Neural cell (in vitro differentiated cells): ENCODE measurements around the gene USP22. TPM values are rescaled to one million over a fixed set of nuclear protein-coding genes. Genes with fewer than 3 reads are reported as not detected.
A peak's percentile ranks its signal among the peaks of the same experiment; 100 is the strongest.

Experiments used
- H2AFZ ChIP-seq: fragments of 200-600, 300-800 bp; sonication (generic), shearing (Covaris generic); 2 replicates; pipeline ENCODE4 v1.6.0; 2014; ENCODE audit warnings: low read depth, mild to moderate bottlenecking, antibody characterized with exemption, low read length, moderate library complexity
- H3F3A ChIP-seq: fragments of 200-600 bp; shearing (Covaris generic); 2 replicates; pipeline ENCODE4 v1.6.1; 2016; ENCODE audit warnings: mild to moderate bottlenecking, moderate library complexity, mixed read lengths, antibody characterized with exemption, low read length; ENCODE audit not compliant: insufficient read depth, poor library complexity, severe bottlenecking
- H3K27ac ChIP-seq: fragments of 200-600, 300-800 bp; sonication (generic), shearing (Covaris generic); 2 replicates; pipeline ENCODE4 v1.5.1; 2014; ENCODE audit warnings: mild to moderate bottlenecking, low read length, moderate library complexity
- H3K27me3 ChIP-seq: fragments of 300-800, 200-600 bp; sonication (generic), shearing (Covaris generic); 2 replicates; pipeline ENCODE4 v1.6.0; 2014; ENCODE audit warnings: mild to moderate bottlenecking, low read depth, low read length, moderate library complexity; ENCODE audit not compliant: insufficient read depth
- H3K36me3 ChIP-seq: fragments of 300-800, 200-600 bp; sonication (generic), shearing (Covaris generic); 2 replicates; pipeline ENCODE4 v1.5.1; 2014; ENCODE audit warnings: mild to moderate bottlenecking, antibody characterized with exemption, low read length, moderate library complexity; ENCODE audit not compliant: insufficient read depth
- H3K4me2 ChIP-seq: fragments of 300-800, 200-600 bp; sonication (generic), shearing (Covaris generic); 2 replicates; pipeline ENCODE4 v1.6.0; 2014; ENCODE audit warnings: mild to moderate bottlenecking, low read length
- H3K4me3 ChIP-seq: fragments of 300-800, 200-600 bp; sonication (generic), shearing (Covaris generic); 2 replicates; pipeline ENCODE4 v1.5.1; 2014; ENCODE audit warnings: mild to moderate bottlenecking, low read length, moderate library complexity
- H3K79me2 ChIP-seq: fragments of 200-600 bp; shearing (Covaris generic); replicated peaks from 2 replicates; pipeline ENCODE4 v1.6.0; 2014; ENCODE audit warnings: mild to moderate bottlenecking, low read length, moderate library complexity; ENCODE audit not compliant: insufficient read depth
- H3K9ac ChIP-seq: fragments of 300-800, 200-600 bp; sonication (generic), shearing (Covaris generic); 2 replicates; pipeline ENCODE4 v1.6.1; 2016; ENCODE audit warnings: mild to moderate bottlenecking, low read length, mixed read lengths
- H3K9me2 ChIP-seq: fragments of 200-600 bp; shearing (Covaris generic); 2 replicates; pipeline ENCODE4 v1.6.1; 2016; ENCODE audit warnings: mild to moderate bottlenecking, low read length, mixed read lengths; ENCODE audit not compliant: insufficient read depth
- H3K9me3 ChIP-seq: fragments of 200-600, 300-800 bp; sonication (generic), shearing (Covaris generic); 2 replicates; pipeline ENCODE4 v1.6.1; 2016; ENCODE audit warnings: mild to moderate bottlenecking, mixed run types, low read length, moderate library complexity, mixed read lengths
- H4K20me1 ChIP-seq: fragments of 200-600 bp; shearing (Covaris generic); 2 replicates; pipeline ENCODE4 v1.6.1; 2016; ENCODE audit warnings: mild to moderate bottlenecking, mixed run types; ENCODE audit not compliant: insufficient read depth
- EP300 ChIP-seq: fragments of 450-650 bp; conservative IDR thresholded peaks from 2 replicates; pipeline ENCODE4 v1.6.1; 2014; ENCODE audit warnings: antibody characterized with exemption, mild to moderate bottlenecking, moderate library complexity; ENCODE audit not compliant: poor library complexity, severe bottlenecking
- EZH2 ChIP-seq: fragments of 200-600, 300-800 bp; shearing (Covaris generic), sonication (generic); IDR thresholded peaks from 2 replicates; pipeline ENCODE4 v1.6.1; 2014; ENCODE audit warnings: antibody characterized with exemption, low read length, borderline replicate concordance, mild to moderate bottlenecking; ENCODE audit not compliant: insufficient read depth, poor library complexity, severe bottlenecking
- MXI1 ChIP-seq: fragments of 450-650 bp; conservative IDR thresholded peaks from 2 replicates; pipeline ENCODE4 v1.6.1; 2014; ENCODE audit warnings: antibody characterized with exemption, mild to moderate bottlenecking; ENCODE audit not compliant: poor library complexity, severe bottlenecking
- POLR2AphosphoS5 ChIP-seq: IDR thresholded peaks from 2 replicates; pipeline ENCODE4 v1.6.1; 2012
- RAD21 ChIP-seq: fragments of 450-650 bp; conservative IDR thresholded peaks from 2 replicates; pipeline ENCODE4 v1.6.1; 2014; ENCODE audit warnings: antibody characterized with exemption, mild to moderate bottlenecking, moderate library complexity
- SMC3 ChIP-seq: fragments of 450-650 bp; conservative IDR thresholded peaks from 2 replicates; pipeline ENCODE4 v1.6.1; 2014; ENCODE audit warnings: antibody characterized with exemption, mild to moderate bottlenecking, moderate library complexity; ENCODE audit not compliant: poor library complexity
- TAF1 ChIP-seq: IDR thresholded peaks from 2 replicates; pipeline ENCODE4 v1.6.1; 2012; ENCODE audit warnings: low read depth
- polyA plus RNA-seq: library from polyadenylated mRNA; depleted of rRNA; stranded (reverse); fragments of >200 nt; gene quantifications from 2 replicates; pipeline ENCODE4 v1.2.3, GENCODE V29; 2014
- TF ChIP-seq, protein P1 (sequence below): IDR thresholded peaks from 2 replicates; pipeline ENCODE4 v1.6.1; 2012; ENCODE audit warnings: borderline replicate concordance
- TF ChIP-seq, protein P2 (sequence below): fragments of 450-650 bp; IDR thresholded peaks from 2 replicates; pipeline ENCODE4 v1.5.1; 2014; ENCODE audit warnings: antibody characterized with exemption, mild to moderate bottlenecking, moderate library complexity; ENCODE audit not compliant: poor library complexity, severe bottlenecking

The USP22 gene
- polyA plus RNA-seq, 1 donor from 2014 or later: 269 TPM

GRCh38 chr17:21001111-21001812 lies 41.5 kb downstream of the USP22 start:
- Histone ChIP-seq H3K4me3 (no peak overlapping the region), H3K9me2 (no peaks in the 10 kb centered on the region), H2AFZ (no peak overlapping the region), H3K9ac (no peak overlapping the region), H3K79me2 (peaks cover 13% of the 10 kb centered on the region), H4K20me1 (peaks cover 40% of the 10 kb centered on the region), H3F3A (no peaks in the 10 kb centered on the region), H3K9me3 (no peaks in the 10 kb centered on the region), H3K27ac (no peak overlapping the region), H3K4me2 (no peak overlapping the region), H3K36me3 (peaks cover 19% of the 10 kb centered on the region), H3K27me3 (no peaks in the 10 kb centered on the region)
- TF ChIP-seq SMC3: no peak
- no peak for TF ChIP-seq TAF1
- TF ChIP-seq POLR2AphosphoS5: peak; percentile 9
- TF ChIP-seq EZH2: no peak

DNA sequence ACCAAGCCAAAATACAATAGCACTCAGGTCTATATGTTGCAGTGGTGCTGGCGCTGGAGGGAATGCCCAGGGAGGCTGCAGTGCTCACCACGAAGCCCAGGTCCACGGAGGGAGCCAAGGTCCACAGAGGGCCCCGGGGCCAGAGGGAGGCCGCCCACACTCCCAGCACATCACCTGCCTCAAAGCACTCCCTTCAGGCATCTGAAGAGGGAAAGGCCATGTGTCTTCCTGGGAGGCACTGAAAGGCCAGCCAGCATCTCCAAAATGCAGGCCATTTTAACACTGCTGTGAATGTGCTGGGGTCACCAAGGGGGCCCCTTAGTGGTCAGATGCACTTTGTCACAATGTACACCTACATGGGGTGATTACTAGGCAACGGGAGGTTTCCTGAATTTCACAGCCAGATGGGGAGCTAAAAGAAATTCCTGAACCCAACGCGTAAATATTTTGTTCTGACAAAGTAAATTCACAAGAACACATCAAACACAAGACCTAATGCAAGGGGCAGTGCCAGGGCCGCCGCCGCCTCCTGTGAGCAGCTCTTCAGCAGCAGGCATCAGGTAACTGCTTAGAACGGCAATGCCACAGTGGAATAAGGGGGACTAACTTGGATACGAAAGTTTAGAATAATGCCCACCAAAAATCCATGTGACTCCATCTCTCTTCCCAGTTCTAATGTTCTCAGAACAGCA lies 42.8 kb downstream of the USP22 start:
- no peaks in the 10 kb centered on the region for H3K9me3 ChIP-seq
- H2AFZ ChIP-seq: no peak overlapping the region
- no peak overlapping the region for H3K4me2 ChIP-seq
- peaks cover 37% of the 10 kb centered on the region for H4K20me1 ChIP-seq
- no peak for TF ChIP-seq TAF1
- no peak for TF ChIP-seq RAD21
- TF ChIP-seq EP300: no peak
- TF ChIP-seq MXI1: no peak
- TF ChIP-seq, protein P1, sequence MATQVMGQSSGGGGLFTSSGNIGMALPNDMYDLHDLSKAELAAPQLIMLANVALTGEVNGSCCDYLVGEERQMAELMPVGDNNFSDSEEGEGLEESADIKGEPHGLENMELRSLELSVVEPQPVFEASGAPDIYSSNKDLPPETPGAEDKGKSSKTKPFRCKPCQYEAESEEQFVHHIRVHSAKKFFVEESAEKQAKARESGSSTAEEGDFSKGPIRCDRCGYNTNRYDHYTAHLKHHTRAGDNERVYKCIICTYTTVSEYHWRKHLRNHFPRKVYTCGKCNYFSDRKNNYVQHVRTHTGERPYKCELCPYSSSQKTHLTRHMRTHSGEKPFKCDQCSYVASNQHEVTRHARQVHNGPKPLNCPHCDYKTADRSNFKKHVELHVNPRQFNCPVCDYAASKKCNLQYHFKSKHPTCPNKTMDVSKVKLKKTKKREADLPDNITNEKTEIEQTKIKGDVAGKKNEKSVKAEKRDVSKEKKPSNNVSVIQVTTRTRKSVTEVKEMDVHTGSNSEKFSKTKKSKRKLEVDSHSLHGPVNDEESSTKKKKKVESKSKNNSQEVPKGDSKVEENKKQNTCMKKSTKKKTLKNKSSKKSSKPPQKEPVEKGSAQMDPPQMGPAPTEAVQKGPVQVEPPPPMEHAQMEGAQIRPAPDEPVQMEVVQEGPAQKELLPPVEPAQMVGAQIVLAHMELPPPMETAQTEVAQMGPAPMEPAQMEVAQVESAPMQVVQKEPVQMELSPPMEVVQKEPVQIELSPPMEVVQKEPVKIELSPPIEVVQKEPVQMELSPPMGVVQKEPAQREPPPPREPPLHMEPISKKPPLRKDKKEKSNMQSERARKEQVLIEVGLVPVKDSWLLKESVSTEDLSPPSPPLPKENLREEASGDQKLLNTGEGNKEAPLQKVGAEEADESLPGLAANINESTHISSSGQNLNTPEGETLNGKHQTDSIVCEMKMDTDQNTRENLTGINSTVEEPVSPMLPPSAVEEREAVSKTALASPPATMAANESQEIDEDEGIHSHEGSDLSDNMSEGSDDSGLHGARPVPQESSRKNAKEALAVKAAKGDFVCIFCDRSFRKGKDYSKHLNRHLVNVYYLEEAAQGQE: no peak
- TF ChIP-seq, protein P2, sequence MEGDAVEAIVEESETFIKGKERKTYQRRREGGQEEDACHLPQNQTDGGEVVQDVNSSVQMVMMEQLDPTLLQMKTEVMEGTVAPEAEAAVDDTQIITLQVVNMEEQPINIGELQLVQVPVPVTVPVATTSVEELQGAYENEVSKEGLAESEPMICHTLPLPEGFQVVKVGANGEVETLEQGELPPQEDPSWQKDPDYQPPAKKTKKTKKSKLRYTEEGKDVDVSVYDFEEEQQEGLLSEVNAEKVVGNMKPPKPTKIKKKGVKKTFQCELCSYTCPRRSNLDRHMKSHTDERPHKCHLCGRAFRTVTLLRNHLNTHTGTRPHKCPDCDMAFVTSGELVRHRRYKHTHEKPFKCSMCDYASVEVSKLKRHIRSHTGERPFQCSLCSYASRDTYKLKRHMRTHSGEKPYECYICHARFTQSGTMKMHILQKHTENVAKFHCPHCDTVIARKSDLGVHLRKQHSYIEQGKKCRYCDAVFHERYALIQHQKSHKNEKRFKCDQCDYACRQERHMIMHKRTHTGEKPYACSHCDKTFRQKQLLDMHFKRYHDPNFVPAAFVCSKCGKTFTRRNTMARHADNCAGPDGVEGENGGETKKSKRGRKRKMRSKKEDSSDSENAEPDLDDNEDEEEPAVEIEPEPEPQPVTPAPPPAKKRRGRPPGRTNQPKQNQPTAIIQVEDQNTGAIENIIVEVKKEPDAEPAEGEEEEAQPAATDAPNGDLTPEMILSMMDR: no peak
- no peak for TF ChIP-seq POLR2AphosphoS5
- TF ChIP-seq SMC3: no peak
- no peak for TF ChIP-seq EZH2
- peaks cover 13% of the 10 kb centered on the region for H3K79me2 ChIP-seq
- no peaks in the 10 kb centered on the region for H3K27me3 ChIP-seq
- H3K9me2 ChIP-seq: no peaks in the 10 kb centered on the region
- H3K9ac ChIP-seq: no peak overlapping the region
- no peak overlapping the region for H3K4me3 ChIP-seq
- H3F3A ChIP-seq: no peaks in the 10 kb centered on the region
- no peak overlapping the region for H3K27ac ChIP-seq
- H3K36me3 ChIP-seq: peaks cover 10% of the 10 kb centered on the region
